Measurements from ENCODE around the gene KLRF1.
A peak's percentile ranks its signal among the peaks of the same experiment; 100 is the strongest.

DNA sequence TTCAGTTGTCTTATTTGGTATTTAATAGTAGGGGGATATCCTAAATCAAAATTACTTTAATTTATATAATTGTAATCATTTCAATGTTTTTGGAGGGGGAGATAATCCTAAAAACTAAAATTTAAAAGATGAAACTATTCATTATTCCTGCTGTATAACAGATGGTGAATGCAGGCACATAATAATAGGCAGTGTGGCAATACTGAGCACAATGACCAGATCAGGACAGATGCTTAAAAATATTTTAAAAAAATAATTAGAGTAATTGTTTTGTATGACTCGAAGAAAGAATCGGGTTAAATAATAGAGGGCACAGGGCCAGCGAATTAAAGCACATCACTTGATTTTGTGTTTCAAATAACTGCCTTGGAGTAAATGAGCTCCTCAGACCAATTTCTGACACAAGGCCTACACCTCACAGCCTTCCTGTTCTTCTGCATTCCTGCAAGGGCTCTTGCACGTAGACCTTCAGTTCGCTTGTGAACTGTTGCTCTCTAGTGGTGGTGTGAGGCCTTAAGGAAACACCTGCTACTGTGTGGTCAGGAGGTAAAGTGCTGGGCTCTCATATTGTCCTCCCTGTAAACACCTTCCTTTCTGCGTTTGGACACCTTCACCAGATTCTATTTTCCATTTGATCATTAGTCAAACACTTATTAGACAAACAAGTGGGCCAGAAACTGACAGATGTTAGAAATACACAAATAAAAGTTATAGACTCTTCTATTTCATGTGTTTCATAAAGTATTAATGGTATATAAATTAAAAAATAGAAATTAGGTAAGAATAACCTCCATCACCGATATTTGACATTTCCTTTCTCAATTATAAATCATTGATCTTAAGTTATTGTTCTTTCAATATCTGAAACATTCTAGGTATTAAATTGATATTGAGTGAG, 29.3 kb upstream of the KLRF1 start:
- TF ChIP-seq, protein P1, sequence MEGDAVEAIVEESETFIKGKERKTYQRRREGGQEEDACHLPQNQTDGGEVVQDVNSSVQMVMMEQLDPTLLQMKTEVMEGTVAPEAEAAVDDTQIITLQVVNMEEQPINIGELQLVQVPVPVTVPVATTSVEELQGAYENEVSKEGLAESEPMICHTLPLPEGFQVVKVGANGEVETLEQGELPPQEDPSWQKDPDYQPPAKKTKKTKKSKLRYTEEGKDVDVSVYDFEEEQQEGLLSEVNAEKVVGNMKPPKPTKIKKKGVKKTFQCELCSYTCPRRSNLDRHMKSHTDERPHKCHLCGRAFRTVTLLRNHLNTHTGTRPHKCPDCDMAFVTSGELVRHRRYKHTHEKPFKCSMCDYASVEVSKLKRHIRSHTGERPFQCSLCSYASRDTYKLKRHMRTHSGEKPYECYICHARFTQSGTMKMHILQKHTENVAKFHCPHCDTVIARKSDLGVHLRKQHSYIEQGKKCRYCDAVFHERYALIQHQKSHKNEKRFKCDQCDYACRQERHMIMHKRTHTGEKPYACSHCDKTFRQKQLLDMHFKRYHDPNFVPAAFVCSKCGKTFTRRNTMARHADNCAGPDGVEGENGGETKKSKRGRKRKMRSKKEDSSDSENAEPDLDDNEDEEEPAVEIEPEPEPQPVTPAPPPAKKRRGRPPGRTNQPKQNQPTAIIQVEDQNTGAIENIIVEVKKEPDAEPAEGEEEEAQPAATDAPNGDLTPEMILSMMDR (IDR thresholded peaks at IDR 0.05) = peak; percentile 23 to 68 (median 62)
- no peak for TF ChIP-seq POLR2A (IDR thresholded peaks at IDR 0.05)
